NCI-H82 treated with DMSO at 0.1 percent for 48 hours (cell line): Measurements from ENCODE around the gene HSFX1.
"Not testable (repeated sequence)": the region's sequence is repeated elsewhere in the genome, so short reads cannot be mapped to it uniquely, and the experiment has no call there.

Experiments used
- DNase-seq: peaks from one replicate; lab custom pipeline; 2025; ENCODE audit not compliant: unreplicated experiment; lab: John Stamatoyannopoulos, UW

HSFX1 gene

GRCh38 chrX:149773768-149774167, at the start of gene HSFX1:
TSS of gene HSFX1 (plus strand) at chrX:149774068. CDS start at chrX:149774682, 614 bp downstream.
- not testable (repeated sequence) for DNase-seq

- DNase-seq: not testable (repeated sequence)
Observed at GRCh38 chrX:149727308-149727707, 46.6 kb upstream of the HSFX1 start.

GRCh38 chrX:149742269-149742668, 31.6 kb upstream of the HSFX1 start:
- not testable (repeated sequence) for DNase-seq

GRCh38 chrX:149746390-149747007, 27.4 kb upstream of the HSFX1 start:
- DNase-seq: not testable (repeated sequence)

- DNase-seq: no peak
Observed at GRCh38 chrX:149757206-149758067, 16.4 kb upstream of the HSFX1 start.

GRCh38 chrX:149758068-149758714, 15.7 kb upstream of the HSFX1 start:
- no peak for DNase-seq

GRCh38 chrX:149758715-149759078, 15.2 kb upstream of the HSFX1 start:
- DNase-seq: not testable (repeated sequence)

GRCh38 chrX:149759824-149760223, 14.0 kb upstream of the HSFX1 start:
- DNase-seq: no peak

GRCh38 chrX:149760965-149761364, 12.9 kb upstream of the HSFX1 start:
- DNase-seq: no peak

GRCh38 chrX:149761858-149762674, 11.8 kb upstream of the HSFX1 start:
- not testable (repeated sequence) for DNase-seq

GRCh38 chrX:149762696-149763614, 10.9 kb upstream of the HSFX1 start:
- DNase-seq: no peak

- not testable (repeated sequence) for DNase-seq
Observed at GRCh38 chrX:149770344-149770743, 3.5 kb upstream of the HSFX1 start.

GRCh38 chrX:149773026-149773425, 842 bp upstream of the HSFX1 start:
- DNase-seq: not testable (repeated sequence)

GRCh38 chrX:149777999-149778398, 4.1 kb downstream of the HSFX1 start:
- DNase-seq: not testable (repeated sequence)

GRCh38 chrX:149781727-149782126, 7.9 kb downstream of the HSFX1 start, which contains the start of gene MAGEA9:
TSS of gene MAGEA9 (plus strand) at chrX:149781930. CDS start at chrX:149786211, 4,281 bp downstream.
- DNase-seq: not testable (repeated sequence)

GRCh38 chrX:149795531-149795930, 21.7 kb downstream of the HSFX1 start:
- not testable (repeated sequence) for DNase-seq

- DNase-seq: no peak
Observed at GRCh38 chrX:149799095-149799714, 25.3 kb downstream of the HSFX1 start.

GRCh38 chrX:149799938-149800337, 26.1 kb downstream of the HSFX1 start:
- no peak for DNase-seq

- no peak for DNase-seq
Observed at GRCh38 chrX:149803458-149804062, 29.7 kb downstream of the HSFX1 start.
